NOMO-1 treated with DMSO at 0.1 percent for 48 hours (cell line): Measurements from ENCODE around the gene LRSAM1.

ENCODE experiments used
- DNase-seq: peaks from one replicate; lab custom pipeline; 2025; ENCODE audit not compliant: unreplicated experiment; lab: John Stamatoyannopoulos, UW

The LRSAM1 gene

DNA sequence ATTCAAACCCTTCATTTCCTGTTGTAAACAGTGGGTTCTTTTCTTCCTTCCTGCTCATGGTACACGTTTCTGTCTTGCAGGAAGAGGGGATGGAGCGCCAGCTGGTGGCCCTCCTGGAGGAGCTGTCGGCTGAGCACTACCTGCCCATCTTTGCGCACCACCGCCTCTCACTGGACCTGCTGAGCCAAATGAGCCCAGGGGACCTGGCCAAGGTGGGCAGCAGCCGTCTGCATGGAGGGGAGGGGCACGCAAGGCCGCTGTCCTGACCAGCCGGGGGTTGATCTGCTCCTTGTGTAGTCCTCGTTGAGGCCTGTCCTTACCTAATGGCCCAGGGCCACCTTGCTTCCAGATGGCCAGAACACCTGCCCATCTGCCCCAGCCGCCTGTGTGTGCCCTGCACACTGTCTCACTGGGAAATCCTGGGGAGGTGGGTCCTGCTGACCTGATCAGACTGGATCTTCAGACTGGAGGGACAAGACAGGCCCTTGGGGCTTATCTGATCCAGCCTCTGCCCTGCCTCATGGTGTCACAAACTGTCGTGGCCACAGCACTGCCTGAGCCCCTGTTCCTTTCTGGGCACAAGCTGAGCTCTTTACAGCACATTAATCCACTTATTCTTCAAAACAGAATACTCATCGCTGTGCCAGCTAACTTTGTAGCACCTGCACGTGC is 44.7 kb downstream of the LRSAM1 start:
- no peak for DNase-seq

DNA sequence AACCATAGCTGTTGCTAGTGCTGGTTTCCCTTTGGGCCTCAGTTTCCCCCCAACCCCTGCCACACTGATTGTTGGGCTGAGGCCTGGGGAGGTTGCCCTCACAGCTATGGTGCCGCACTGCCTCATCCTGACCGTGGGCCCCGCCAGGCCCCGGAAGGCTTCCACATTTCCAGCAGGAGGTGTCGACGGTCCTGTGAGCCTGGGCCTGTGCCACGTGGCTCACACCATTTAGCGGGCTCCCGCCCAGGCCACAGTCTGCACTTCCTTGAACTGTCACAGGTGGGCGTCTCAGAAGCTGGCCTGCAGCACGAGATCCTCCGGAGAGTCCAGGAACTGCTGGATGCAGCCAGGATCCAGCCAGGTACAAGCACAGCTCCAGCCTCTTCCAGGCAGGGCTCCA is 45.7 kb downstream of the LRSAM1 start:
- DNase-seq, result no peak

- DNase-seq, result no peak
Observed at GRCh38 chr9:127497656-127498290, 46.5 kb downstream of the LRSAM1 start.

DNA sequence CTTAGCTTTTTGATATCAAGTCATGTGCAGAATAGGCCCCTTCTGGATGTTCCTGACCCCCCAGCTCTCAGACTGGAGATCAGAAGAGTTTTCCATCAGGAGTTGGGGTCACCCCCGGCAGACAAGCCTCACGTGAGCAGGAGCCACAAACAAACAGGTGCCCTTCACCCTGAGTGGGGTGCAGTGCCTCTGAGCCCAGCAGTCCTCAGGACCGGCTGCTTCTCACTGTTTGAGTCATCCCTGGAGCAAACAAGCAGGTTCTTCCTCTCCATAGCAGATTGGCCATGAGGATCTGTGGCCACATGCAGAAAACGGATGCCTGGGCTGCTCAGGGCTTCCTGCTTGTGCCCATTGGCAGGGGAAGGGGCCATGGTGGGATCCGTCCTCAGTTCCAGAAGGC is 47.0 kb downstream of the LRSAM1 start:
- DNase-seq, result no peak

GRCh38 chr9:127500399-127500798 is 49.1 kb downstream of the LRSAM1 start:
- no peak for DNase-seq

GRCh38 chr9:127500862-127501261 is 49.6 kb downstream of the LRSAM1 start:
- no peak for DNase-seq

GRCh38 chr9:127501821-127502343 is 50.6 kb downstream of the LRSAM1 start:
- no peak for DNase-seq

- no peak for DNase-seq
Observed at GRCh38 chr9:127502706-127503378, 51.5 kb downstream of the LRSAM1 start.

GRCh38 chr9:127503379-127503921 is 52.1 kb downstream of the LRSAM1 start:
- no peak for DNase-seq

GRCh38 chr9:127503947-127504886 is 52.9 kb downstream of the LRSAM1 start:
- DNase-seq, result peak; percentile 69

DNA sequence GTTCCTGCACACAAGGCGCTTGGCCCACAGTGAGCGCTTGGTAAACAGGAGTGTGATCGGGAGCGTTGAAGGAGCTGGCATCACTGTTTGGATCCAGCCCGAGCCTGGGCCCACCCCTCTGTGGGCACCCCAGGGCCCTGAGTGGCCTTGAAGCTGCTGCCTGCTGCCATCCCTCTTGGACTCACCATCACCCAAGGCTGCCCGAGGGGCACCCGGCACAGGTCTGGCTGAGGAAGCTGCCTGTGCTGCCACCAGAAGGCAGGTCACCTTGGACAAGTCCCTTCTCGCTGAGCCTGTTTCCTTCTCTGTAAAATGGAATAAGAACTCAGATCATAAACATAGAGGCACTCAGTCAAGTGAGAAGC is 53.6 kb downstream of the LRSAM1 start:
- no peak for DNase-seq

DNA sequence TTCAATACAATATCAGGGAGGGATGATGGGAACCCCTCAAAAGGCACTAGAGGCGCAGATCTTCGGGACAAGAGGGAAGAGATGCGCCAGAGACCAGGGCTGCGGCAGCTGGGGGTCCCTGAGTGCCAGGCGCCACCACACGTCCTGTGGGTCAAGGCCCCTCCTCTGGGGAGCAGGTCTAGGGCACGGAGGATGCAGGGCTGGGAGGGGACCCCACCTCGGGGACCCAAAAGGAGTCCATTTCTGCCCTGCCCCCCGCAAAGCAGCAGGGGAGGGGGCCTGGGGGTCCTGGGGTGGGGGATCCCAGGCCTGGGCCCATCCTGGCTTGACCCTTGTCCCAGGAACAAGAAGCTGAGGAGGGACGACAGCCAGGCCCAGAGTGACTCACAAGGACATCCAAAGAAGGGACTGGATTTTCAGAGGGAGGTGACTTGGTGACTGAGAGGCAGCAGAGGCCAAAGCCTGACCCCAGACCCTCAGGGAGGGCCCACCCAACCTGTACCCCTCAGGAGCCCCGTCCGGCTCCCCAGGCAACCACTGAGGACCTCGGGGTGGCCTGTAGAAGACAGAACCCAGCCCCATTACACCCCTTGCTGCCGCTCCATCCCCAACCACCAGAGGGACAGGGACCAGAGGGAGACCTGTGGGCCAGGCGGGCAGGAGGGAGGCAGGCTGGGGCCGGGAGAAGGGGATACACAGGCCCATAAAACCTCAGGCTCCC is 54.2 kb downstream of the LRSAM1 start:
- peak; percentile 1 for DNase-seq

- no peak for DNase-seq
Observed at GRCh38 chr9:127506117-127506813, 55.0 kb downstream of the LRSAM1 start.

- DNase-seq, result no peak
Observed at GRCh38 chr9:127506814-127507750, 55.8 kb downstream of the LRSAM1 start.

GRCh38 chr9:127507751-127508648 is 56.7 kb downstream of the LRSAM1 start:
- no peak for DNase-seq

- DNase-seq, result no peak
Observed at GRCh38 chr9:127508901-127509260, 57.6 kb downstream of the LRSAM1 start.

- no peak for DNase-seq
Observed at GRCh38 chr9:127509261-127509954, 58.1 kb downstream of the LRSAM1 start.
